Stimulated activated memory B cell treated with anti-CD40 and anti-IgM and Interleukin-4, amounts not matched to agents 10 μg/mL and 1 μg/mL and 100 μg/mL, for 72 hours (primary cell): ENCODE results near the gene OLIG3.

Experiments used
- ATAC-seq: fragments of 150-1000 bp; cut with Tn5 transposase; 2 replicates; pipeline ENCODE4 v1.10.0; 2021
- H3K27ac Mint-ChIP-seq: one replicate; pipeline ENCODE4 v1.8.0; 2022; ENCODE audit warnings: mild to moderate bottlenecking, mixed read lengths
- H3K27me3 Mint-ChIP-seq: one replicate; pipeline ENCODE4 v1.8.0; 2022; ENCODE audit warnings: mixed read lengths
- H3K36me3 Mint-ChIP-seq: one replicate; pipeline ENCODE4 v1.8.0; 2022; ENCODE audit warnings: mixed read lengths
- H3K4me1 Mint-ChIP-seq: one replicate; pipeline ENCODE4 v1.8.0; 2022; ENCODE audit warnings: mixed read lengths
- H3K4me3 Mint-ChIP-seq: one replicate; pipeline ENCODE4 v1.8.0; 2022; ENCODE audit warnings: mild to moderate bottlenecking, moderate library complexity, mixed read lengths
- H3K9me3 Mint-ChIP-seq: one replicate; pipeline ENCODE4 v1.8.0; 2022; ENCODE audit warnings: mixed read lengths

The OLIG3 gene

GRCh38 chr6:137443901-137444300 lies 50.3 kb downstream of the OLIG3 start:
- Mint-ChIP-seq H3K4me3 (no peak overlapping the region), H3K36me3 (peaks cover 6% of the 10 kb centered on the region), H3K4me1 (no peaks in the 10 kb centered on the region), H3K27ac (no peak overlapping the region), H3K9me3 (peaks cover 8% of the 10 kb centered on the region), H3K27me3 (no peaks in the 10 kb centered on the region)
- ATAC-seq: no peak
